Stimulated activated CD4-positive, alpha-beta T cell treated with anti-CD3 and anti-CD28 coated beads, Interleukin-4, amount 100 ng/mL, for 1 hour (primary cell): Measurements from ENCODE around the gene FZD2.
"Not testable (repeated sequence)": the region's sequence is repeated elsewhere in the genome, so short reads cannot be mapped to it uniquely, and the experiment has no call there.

ENCODE experiments used
- DNase-seq: peaks from one replicate; pipeline ENCODE4 v3.0.0-alpha.2; 2020

The FZD2 gene

DNA sequence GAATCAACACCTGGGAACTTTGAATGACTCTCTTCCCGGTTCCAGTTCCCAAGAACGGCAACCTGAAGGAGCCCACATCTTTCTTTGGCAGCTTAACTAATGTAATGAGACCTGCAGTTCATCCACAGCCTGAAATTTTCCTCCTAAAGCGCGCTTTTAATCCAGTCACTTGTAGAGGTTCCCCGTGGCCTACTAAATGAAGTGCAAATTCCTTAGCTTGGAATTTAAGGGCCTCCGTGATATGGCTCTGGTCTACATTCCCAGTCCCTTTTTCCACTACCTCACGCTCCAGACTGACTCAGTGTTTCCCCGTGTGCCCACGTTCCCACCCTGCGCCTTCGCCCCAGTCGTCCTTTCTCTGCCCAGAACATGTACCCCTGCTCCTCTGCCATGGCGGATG, 27.2 kb downstream of the FZD2 start:
- DNase-seq = no peak

DNA sequence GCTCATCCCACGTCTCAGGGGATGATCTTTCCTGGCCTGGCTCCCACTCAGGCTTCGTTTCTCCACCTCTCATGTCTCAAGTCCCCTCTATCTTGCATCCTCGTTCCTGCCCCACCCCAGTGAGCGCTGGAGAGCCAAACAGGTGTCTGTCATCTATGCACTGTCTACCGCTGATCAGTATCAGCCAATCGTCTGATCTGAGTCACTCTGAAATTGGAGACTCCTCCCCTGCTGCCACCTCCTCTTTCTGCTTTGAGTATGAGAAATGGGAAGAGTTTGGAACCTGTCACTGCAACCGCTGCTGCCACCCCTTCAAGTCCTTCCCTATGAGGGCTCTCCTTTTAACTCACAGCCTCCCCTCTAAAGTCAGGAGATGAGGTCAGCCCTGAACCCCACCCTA, 28.0 kb downstream of the FZD2 start:
- DNase-seq = no peak

DNA sequence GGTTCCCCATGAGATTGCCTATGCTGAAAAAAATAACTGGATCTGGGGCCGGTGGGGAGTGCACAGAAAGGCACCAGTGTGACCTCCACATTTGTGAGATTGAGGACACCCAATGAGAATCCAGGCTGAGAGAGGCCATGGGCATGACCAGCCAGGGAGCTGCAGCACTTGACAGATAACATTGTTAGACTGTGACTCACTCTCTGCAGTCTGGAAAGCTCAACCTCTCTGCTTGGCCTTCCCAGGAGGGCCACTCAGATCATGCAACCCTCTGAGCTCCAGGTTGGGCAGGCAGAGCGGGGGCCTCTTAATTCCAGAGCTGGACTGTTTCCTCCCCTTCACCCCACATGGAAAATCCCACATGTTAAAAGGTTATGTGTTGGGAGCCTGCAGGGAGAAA, 30.1 kb downstream of the FZD2 start:
- no peak for DNase-seq

DNA sequence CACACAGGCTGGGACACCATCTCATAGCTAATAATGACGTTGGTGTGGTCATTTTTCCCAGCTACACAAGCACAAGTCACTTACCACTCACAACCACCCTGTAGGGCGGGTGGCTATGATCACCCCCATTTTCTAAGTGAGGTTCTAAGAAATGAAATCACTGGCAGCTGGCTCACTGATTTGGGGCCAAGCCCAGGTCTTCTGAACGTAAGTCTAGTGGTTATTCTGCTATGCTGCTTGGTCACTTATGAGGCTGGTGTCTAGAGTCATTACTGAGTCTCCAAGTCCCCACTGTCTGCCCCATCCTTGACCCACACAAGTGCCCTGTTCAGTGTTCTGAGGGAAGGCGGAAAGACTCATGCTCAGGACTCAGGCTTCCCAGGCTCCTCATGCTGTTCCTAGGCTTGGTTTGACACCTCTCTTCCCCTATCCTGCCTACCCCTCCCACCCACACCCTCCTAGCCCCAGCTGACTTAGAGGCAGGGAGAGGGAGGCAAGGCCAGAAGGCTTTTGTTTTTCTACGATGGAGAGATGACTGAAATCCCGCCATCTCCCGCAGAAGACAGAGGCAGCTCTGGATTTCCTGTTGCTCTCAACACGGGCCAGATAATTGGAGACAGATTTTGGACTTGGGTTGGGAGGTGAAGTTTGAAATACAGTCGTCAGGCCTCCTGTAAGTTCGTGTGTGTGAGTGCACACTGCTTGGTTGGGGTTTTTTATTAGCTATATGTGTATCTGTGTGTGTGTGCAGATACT, 32.2 kb downstream of the FZD2 start:
- DNase-seq = no peak

DNA sequence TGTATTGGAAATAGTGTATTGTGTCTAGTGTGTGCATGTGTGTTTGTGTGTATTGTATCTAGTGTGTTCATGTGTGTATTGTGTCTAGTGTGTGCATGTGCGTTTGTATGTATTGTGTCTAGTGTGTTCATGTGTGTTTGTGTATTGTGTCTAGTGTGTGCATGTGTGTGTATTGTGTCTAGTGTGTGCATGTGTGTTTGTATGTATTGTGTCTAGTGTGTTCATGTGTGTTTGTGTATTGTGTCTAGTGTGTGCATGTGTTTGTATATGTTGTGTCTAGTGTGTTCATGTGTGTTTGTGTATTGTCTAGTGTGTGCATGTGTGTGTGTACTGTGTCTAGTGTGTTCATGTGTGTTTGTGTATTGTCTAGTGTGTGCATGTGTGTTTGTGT, 32.8 kb downstream of the FZD2 start:
- not testable (repeated sequence) for DNase-seq

DNA sequence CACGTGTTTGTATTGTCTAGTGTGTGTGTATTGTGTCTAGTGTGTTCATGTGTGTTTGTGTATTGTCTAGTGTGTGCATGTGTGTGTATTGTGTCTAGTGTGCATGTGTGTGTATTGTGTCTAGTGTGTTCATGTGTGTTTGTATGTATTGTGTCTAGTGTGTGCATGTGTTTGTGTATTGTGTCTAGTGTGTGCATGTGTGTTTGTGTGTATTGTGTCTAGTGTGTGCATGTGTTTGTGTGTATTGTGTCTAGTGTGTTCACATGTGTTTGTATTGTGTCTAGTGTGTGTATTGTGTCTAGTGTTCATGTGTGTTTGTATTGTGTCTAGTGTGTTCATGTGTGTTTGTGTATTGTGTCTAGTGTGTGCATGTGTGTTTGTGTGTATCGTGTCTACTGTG, 33.5 kb downstream of the FZD2 start:
- not testable (repeated sequence) for DNase-seq

DNA sequence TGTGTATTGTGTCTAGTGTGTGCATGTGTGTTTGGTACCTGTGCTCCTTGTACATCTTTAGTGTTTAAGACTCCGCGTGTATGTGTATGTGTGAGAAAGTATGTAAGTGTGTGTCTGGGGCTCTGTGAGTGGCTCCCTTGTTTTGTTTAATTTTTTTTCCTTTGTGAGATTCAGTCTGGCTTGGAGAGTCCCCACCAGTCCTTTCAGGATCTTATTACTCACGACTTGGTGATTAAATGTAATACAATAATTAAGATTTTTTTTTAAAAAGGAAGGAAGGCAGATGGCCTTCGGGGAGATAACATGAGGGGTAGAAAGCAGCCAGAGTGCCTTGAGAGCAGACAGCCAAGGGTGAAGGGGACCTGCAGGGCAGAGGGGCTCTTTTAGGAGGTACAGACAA, 33.9 kb downstream of the FZD2 start:
- no peak for DNase-seq

DNA sequence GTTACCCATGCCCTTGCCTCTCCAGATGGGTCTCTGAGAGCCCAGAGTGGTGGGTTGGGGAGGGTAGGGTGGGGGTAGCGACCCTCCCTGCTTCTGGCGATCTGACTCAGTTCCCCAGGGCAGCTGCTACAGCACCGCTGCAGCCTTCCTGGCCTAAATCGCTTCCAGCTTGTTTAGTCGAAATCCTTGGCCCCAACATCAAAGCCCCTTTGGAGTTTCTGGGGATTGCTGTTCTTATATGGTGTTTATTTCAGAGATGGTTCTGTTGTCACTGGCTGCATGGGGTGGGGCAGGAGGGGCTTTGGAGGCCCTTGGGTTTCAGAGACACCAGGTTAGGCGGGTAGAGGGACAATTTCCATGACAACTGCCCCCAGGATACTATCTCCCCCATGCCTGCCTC, 35.9 kb downstream of the FZD2 start:
- DNase-seq = no peak

DNA sequence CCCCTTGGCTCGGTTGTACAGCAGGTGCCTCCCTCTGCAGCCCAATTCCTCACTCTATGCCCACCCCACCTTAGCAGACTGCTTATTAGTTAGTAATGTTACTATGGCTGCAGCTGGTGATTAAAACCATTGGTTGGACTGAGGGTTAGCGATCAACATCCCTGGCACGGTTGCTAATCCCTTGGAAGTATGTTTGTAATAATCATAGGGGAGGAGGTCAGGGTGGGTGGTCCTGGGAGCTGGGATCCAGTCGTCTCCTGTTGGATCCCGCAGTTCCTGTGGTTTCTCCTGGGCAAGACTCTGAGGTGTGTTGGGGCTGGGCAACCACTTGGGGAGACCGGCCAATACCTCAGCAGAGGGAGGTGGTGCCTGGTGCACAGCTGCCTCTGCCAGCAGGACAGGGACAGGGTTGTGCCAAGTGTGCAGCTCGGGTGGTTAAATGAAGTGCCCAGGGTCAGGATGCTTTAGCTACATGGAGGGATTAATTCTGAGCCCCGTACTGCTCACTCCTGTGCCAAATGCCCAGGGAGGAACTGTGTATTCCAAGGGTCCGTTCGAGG, 38.0 kb downstream of the FZD2 start:
- DNase-seq = no peak

DNA sequence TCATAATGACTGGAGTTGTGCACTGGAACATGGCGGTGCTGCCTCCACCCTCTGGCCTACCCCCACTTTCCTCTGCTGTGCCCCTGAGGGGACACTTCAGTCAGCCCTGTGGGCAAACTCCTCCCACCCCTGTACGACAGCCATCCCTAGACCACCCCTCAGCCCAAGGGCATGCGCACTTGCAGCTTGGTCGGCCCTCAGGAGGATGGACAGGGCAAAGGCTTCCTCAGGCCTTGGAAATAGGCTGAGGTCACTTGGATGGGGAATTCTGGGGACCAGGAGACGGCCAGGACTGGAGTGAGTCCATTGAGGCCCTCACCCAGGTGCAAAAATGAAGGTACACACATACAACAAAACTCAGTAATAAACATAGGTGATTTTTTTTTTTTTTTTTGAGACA, 41.0 kb downstream of the FZD2 start:
- DNase-seq = no peak

DNA sequence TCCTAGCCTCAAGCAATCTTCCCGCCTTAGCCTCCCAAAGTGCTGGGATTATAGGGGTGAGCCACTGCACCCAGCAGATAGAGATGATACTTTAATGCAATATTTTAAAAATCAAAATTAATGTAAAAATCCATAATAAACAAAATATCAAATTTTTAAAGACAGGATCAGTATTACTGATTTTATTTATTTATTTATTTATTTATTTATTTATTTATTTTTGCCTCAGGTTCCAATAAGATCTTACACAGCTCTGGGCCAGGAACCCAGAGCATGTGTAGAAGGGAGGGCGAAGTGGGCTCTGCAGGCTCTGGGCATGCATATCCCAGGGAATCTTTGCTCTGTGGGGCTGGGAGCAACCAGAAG, 41.6 kb downstream of the FZD2 start:
- no peak for DNase-seq

DNA sequence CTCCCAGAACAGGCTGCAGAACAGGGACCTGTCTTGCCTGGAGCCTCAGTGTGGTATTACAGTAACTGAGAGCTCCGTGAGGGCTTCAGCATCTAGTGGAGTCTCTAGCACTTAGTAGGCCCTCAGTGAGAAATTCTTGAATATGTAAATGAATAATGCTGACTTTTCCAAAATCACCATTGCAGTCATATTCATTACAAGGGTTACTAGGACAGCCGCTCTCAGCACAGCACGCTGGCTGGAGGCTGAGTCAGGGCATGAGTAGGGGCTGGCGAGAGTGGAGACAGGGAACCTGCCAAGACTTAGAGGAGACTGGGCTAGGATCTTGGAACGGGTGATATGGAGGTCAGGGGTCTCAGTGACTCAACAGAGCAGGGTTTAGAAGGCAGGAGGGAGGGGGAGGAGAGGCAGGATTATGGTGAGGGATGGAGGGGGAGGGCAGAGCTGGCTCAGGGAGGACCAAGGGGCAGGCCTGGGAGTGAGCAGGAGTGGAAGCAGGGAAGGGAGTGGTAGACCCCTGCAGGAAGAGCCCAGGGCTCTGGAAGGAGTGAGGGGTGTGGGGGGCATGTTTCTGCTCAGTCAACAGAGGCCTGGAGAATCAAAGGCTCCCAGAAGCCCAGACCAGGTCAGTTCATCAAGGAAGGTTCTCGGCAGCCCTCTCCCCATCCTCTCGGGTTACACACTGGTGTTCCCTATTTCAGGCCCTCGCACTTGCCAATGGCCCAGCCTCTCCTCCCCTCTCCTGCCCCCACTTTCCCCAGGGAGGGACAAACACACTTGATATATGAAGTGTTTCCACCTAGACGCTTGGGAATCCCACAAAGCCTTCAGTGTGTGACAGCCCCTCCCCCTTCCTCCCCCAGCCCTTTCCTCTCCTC, 42.3 kb downstream of the FZD2 start:
- no peak for DNase-seq

DNA sequence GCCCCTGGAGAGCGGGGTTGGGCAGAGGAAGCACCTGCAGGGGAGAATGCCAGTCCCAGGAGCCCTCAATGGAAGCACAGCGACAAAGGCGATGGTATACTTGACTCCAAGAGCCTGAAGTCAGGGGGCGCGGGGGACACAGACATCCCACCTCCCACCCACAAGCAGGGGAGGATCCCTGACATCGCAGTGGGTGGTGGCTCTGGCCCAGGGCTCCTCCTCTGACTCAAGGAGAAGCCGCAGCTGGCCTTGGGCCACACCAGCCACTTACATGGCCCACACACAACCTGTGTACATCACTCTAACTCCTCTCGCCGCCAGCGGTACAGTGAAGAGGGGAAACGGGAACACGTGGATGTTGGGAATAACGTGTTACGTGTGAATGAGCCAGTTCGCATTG, 44.3 kb downstream of the FZD2 start:
- no peak for DNase-seq

DNA sequence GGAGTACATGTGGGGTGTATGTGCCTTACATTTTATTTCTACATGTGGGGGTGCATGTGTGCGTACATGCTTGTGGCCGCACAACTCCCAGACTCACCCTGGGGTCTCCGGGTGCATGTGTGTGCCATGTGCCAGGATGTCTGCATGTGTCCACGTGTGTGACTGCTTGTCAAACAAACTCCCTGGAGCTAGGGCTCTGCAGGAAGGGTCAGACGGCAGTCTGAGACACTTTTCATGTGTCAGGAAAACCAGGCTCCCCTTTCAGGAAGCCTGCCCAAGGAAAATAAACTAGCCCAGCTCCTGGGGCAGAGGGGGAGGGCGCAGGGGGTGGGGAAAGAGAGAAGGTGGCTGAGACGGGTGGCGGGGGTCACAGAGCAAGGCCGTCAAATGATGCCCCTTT, 44.7 kb downstream of the FZD2 start:
- DNase-seq = no peak

DNA sequence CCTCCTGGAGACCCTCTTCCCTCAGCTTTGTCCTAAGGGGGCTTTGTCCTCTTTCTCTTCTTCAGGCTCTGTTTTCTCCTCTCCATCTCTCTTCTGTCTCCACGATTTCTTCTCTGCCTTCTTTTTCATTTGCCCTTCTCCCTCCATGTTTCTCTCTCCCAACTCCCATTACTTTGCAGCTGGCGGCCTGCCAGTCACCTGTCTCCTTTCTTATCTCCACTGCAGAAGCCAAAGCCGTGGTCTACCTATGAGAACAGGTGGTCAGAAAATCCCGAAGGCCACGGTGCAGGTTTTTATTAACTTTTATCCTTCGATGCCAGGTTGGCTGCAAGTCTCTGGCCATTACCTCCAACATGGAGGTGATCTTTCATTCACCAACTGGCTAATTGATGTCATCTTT, 45.1 kb downstream of the FZD2 start:
- no peak for DNase-seq

DNA sequence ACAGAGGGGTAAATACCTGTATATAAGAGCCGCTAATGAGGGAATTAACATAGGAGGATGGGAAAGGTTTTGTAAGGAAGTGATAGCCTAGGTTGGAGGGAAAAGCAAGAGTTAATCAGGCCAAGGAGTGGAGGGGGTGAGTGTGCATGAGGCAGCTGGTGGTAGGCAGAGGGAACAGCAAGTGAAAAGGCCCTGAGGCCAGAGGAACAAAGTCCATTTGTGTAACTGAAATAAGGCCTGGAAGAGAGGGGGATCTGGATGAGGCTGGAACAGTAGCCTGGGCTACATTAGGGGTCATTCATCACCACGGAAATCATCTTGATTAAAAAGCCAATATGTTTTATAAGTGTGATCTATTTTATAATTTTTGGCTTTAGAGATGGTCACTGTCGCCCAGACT, 45.7 kb downstream of the FZD2 start:
- no peak for DNase-seq

DNA sequence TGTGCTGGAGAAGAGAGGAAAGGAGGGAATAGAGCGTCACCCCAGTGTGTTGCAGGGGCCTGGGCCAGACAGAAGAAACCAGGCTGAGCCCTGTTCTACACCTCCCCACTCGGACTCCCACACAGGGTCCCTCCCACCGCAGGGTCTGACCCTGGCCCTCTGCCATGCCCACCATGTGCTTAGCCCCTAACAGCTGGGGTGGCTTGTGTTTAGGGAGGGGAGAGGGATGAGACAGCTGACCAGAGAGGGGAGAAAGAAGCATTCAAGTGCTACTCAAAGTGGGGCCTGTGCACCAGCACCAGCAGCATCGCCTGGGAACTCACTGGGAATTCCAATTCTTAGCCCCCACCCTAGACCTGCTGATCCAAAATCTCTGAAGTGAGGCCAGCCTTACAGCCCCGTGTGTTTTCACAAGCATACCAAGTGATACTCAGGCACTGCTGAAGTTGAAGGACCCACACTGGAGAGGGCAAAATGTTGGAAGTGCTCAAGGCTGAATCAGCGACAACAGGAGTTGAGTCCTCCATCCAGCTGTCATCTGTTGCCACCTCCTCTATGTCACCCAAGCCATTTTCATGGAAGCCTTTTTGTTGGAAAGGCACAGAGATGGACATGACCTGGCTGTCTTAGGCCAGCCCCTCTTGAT, 47.0 kb downstream of the FZD2 start:
- no peak for DNase-seq

DNA sequence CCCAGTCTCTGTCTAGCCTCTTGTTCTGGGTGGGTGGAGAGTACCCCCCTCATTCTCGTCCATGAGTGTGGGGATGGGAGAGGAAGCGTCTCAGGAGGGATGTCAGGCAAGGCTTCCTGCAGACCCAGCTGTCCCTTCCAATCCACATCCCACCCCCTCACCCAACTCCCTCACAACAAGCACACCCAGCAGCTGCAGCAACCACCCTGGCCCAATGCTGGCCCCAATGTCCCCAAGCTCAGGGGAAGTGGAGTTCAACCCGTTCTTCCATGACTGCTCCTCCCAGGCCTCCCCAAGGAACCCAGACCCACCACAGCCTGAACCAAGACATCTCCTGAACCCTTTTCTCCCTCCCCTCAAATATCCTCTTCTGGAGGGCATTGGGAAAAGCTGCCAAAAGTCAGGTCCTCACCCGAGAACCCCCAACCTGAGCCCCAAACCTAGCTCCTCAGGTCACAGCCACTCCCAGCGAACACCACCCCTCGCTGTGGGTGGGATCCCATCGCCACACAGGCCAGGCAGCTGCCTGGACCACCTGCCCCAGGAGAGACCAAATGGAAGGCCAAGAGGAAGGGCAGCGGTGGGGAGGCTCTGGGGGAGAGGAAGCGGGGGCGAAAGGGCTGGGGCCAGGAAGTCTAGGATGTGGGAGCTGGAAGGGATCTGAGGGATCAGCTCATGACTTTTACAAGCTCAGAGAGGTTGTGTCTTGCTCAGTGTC, 47.6 kb downstream of the FZD2 start:
- DNase-seq = no peak

DNA sequence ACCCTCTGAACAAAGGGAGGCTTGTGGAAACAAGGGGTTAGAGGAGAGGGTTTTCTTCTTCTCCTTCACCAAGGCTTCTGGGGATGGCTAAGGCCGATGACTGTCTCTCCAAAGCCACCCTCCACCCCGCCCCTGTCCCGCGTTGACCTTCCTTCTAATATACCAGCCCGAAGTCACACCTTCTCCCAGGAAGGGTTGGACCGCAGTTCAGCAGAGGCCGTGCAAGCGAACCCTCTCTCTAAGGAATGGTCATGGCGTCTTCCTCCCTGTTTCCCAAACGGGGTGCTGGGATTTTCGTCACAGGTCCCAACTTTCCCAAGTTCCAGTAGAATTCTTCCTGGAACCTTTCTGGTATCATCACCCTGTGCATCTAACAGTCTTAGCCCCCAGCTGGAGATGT, 49.4 kb downstream of the FZD2 start:
- DNase-seq = no peak

DNA sequence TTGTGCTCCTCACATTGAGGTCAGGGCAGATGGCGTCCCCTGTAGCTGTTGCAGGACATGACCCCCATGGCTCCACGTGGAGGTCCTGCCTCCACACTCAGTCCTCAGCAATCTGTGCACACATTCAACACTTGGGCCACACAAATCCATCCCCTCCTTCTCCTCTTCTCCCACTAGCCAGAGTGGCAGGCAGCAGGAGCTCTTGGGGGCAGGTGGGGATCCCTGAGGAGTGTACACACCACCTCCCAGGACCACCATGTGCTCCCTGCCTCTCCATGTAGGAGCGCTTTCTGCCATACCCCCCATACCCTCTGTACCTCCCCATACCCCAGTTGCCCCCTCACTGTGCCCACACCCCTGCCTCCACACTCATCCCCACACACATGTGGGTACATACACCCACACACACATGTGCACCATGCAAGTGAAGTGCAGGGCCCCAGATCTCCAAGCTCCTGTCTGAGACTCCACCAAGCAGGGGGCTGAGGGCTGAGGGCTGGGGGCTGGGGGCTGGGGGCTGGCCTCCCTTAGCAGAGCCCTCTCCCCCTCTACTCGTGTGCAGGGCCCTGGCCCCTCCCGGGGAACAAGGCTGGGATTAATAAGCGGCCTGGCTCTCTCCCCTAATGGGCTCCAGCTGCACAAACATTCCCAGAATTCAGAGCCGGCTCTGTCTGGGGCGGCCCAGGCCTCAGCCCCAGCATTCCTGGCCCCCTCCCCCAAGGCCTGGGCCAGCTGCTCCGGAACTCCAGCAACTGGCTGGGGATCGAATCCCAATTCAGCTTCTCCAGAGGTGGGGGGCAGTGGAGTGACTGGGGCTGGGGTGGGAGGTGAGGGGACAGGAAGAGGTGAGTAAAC, 50.8 kb downstream of the FZD2 start:
- no peak for DNase-seq

DNA sequence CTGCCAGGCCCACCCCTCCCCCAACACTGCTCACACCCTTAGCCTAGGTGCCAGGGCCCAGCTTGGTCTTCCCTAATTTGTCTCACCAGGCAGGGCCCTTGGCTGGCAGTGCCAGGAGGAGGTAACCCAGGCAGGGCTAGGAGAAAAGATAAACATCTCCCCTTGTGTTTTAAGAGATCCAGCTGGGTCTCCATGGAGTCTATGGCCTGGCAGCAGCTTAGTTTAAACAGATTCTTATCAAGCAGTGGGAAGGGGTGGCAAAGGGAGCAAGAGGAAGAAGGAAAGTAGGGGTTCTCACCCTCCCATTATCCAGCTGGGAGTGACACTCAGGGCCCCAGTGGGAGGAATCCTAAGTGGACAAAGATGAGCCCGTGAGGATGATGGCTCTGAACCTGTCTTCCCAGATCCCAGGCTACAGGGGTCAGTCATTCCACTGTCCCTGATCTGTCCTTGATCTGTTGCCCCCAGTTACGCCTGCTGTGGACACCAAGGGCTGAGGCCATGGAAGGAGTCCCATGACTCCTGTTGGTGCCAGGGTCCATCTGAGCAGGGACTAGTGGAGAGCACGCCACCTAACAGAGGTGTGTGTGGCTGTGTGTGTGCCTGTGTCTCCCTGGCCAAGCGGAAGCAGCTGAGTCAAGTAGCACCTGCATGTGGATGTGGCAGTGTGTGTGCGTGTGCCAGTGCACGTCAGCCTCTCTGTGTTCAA, 51.6 kb downstream of the FZD2 start:
- DNase-seq = no peak
